HepG2 (cell line): Measurements from ENCODE around the gene ARL16. TPM values are rescaled to one million over a fixed set of nuclear protein-coding genes. Genes with fewer than 3 reads are reported as not detected.

ENCODE experiments used
- CHCHD3 ChIP-seq: sonication (generic); formaldehyde crosslinking; IDR thresholded peaks from 2 replicates; pipeline ENCODE4 v1.8.0; 2022; ENCODE audit warnings: mild to moderate bottlenecking, missing genetic modification reagents, moderate library complexity
- CREM ChIP-seq, 2 experiments: sonication (generic) in 1 of 2; formaldehyde crosslinking in 1 of 2; IDR thresholded peaks; 2 replicates each; pipeline versions ENCODE4 v1.4.0 to v1.6.1; 2016 to 2020; ENCODE audit warnings: antibody characterized with exemption in 1 of 2, mild to moderate bottlenecking in 1 of 2, missing genetic modification reagents in 1 of 2
- HMGXB3 ChIP-seq: sonication (generic); formaldehyde crosslinking; IDR thresholded peaks from 2 replicates; pipeline ENCODE4 v1.4.0; 2020; ENCODE audit warnings: missing genetic modification reagents, borderline replicate concordance
- HOXD1 ChIP-seq: sonication (generic); formaldehyde crosslinking; IDR thresholded peaks from 2 replicates; pipeline ENCODE4 v1.5.0; 2020; ENCODE audit warnings: missing genetic modification reagents
- JUN ChIP-seq: sonication (generic); formaldehyde crosslinking; IDR thresholded peaks from 2 replicates; pipeline ENCODE4 v1.4.0; 2020; ENCODE audit warnings: mild to moderate bottlenecking, missing genetic modification reagents
- KDM3A ChIP-seq: IDR thresholded peaks from 2 replicates; pipeline ENCODE4 v1.6.1; 2018; ENCODE audit warnings: low read depth, missing compliant biosample characterization
- MXD4 ChIP-seq: IDR thresholded peaks from 2 replicates; pipeline ENCODE4 v1.6.1; 2016; ENCODE audit warnings: mild to moderate bottlenecking, missing biosample characterization, missing genetic modification reagents
- POGZ ChIP-seq: sonication (generic); formaldehyde crosslinking; IDR thresholded peaks from 2 replicates; pipeline ENCODE4 v1.4.0; 2020; ENCODE audit warnings: mild to moderate bottlenecking, missing genetic modification reagents
- SIN3A ChIP-seq: IDR thresholded peaks from 2 replicates; pipeline ENCODE4 v1.6.1; 2011; ENCODE audit warnings: low read depth, mild to moderate bottlenecking, control low read depth, low read length, borderline replicate concordance
- SKIL ChIP-seq: sonication (generic); formaldehyde crosslinking; IDR thresholded peaks from 2 replicates; pipeline ENCODE4 v1.8.0; 2022; ENCODE audit warnings: missing genetic modification reagents, mild to moderate bottlenecking, moderate library complexity, borderline replicate concordance
- SOX6 ChIP-seq, 2 experiments: fragments of 450-650 bp in 1 of 2; sonication (generic) in 1 of 2; formaldehyde crosslinking in 1 of 2; IDR thresholded peaks; 2 replicates each; pipeline versions ENCODE4 v1.4.0 to v1.6.1; 2017 to 2020; ENCODE audit warnings: antibody characterized with exemption in 1 of 2, mild to moderate bottlenecking in 1 of 2, missing genetic modification reagents in 1 of 2
- TGIF2 ChIP-seq: IDR thresholded peaks from 2 replicates; pipeline ENCODE4 v1.6.1; 2016; ENCODE audit warnings: control low read depth, missing compliant biosample characterization
- ZBTB10 ChIP-seq: sonication (generic); formaldehyde crosslinking; IDR thresholded peaks from 2 replicates; pipeline ENCODE4 v1.4.0; 2020; ENCODE audit warnings: missing genetic modification reagents, borderline replicate concordance
- ZFAT ChIP-seq: sonication (generic); formaldehyde crosslinking; conservative IDR thresholded peaks from 2 replicates; pipeline ENCODE4 v1.8.1; 2023; ENCODE audit warnings: missing genetic modification reagents, inconsistent platforms
- ZNF224 ChIP-seq: sonication (generic); formaldehyde crosslinking; IDR thresholded peaks from 2 replicates; pipeline ENCODE4 v1.5.0; 2020; ENCODE audit warnings: mild to moderate bottlenecking, missing genetic modification reagents
- ZNF264 ChIP-seq: sonication (generic); formaldehyde crosslinking; IDR thresholded peaks from 2 replicates; pipeline ENCODE4 v1.4.0; 2020; ENCODE audit warnings: missing genetic modification reagents
- ZNF558 ChIP-seq: sonication (generic); formaldehyde crosslinking; IDR thresholded peaks from 2 replicates; pipeline ENCODE4 v1.9.0; 2022; ENCODE audit warnings: mild to moderate bottlenecking, missing genetic modification reagents, borderline replicate concordance
- ZNF572 ChIP-seq: sonication (generic); formaldehyde crosslinking; IDR thresholded peaks from 2 replicates; pipeline ENCODE4 v1.5.1; 2020; ENCODE audit warnings: mild to moderate bottlenecking, missing genetic modification reagents
- ZNF737 ChIP-seq: sonication (generic); formaldehyde crosslinking; IDR thresholded peaks from 2 replicates; pipeline ENCODE4 v1.5.0; 2020; ENCODE audit warnings: missing genetic modification reagents, mild to moderate bottlenecking, borderline replicate concordance
- polyA plus RNA-seq, 8 experiments: library from polyadenylated mRNA; depleted of rRNA in 3 of 8; stranded (reverse) in 7 of 8; unstranded in 1 of 8; fragments of >200 nt; fragmentation: Illumina TruSeq in 4 of 8; extraction: Trizol in 4 of 8; gene quantifications; 2 replicates each; pipeline versions ENCODE4 v1.2.1 to v1.2.3, GENCODE V29; 2011 to 2016; ENCODE audit warnings: low read depth in 4 of 8, missing spikeins in 1 of 8, mixed read lengths in 1 of 8; ENCODE audit not compliant: insufficient read depth in 1 of 8
- total RNA-seq, 5 experiments: library from RNA; depleted of rRNA; stranded (reverse); fragments of >200 nt; fragmentation: Illumina TruSeq; extraction: Trizol; gene quantifications; 2 replicates each; pipeline ENCODE4 v1.2.3, GENCODE V29; 2016; ENCODE audit warnings: low read depth in 1 of 5

ARL16 gene
- total and polyA plus RNA-seq, 2 of the 13 experiments (the other 11 are each of a cell fraction or from before 2014, with no cell fraction given), result 20.8 to 30.8 TPM

- TF ChIP-seq SOX6 (IDR thresholded peaks at IDR 0.05), result no peak
- TF ChIP-seq SOX6 (CRISPR knock-in tag; IDR thresholded peaks at IDR 0.05), result peak; percentile 95
- no peak for TF ChIP-seq ZNF264 (CRISPR knock-in tag)
- peak; percentile 12; the same call in 1 of the 2 replicates for TF ChIP-seq ZBTB10 (CRISPR knock-in tag)
- TF ChIP-seq ZNF572 (CRISPR knock-in tag), result peak; percentile 57; the same call in 1 of the 2 replicates
- TF ChIP-seq HMGXB3 (CRISPR knock-in tag), result peak; percentile 48; the same call in 1 of the 2 replicates
- 0 out of 2 replicates have a peak, but pooled peaks have one; percentile 23 for TF ChIP-seq ZNF224 (CRISPR knock-in tag)
- no peak for TF ChIP-seq ZNF737 (CRISPR knock-in tag)
- TF ChIP-seq CHCHD3 (CRISPR knock-in tag), result no peak
- TF ChIP-seq ZNF558, result peak; percentile 60; the same call in 1 of the 2 replicates
- 0 out of 2 replicates have a peak, but pooled peaks have one; percentile 18 for TF ChIP-seq HOXD1 (CRISPR knock-in tag)
- no peak for TF ChIP-seq TGIF2 (CRISPR knock-in tag)
- no peak for TF ChIP-seq ZFAT (CRISPR knock-in tag)
- peak; percentile 62 for TF ChIP-seq KDM3A (CRISPR knock-in tag)
- 0 out of 2 replicates have a peak, but pooled peaks have one; percentile 36 for TF ChIP-seq CREM (IDR thresholded peaks at IDR 0.05)
- TF ChIP-seq CREM (CRISPR knock-in tag; IDR thresholded peaks at IDR 0.05), result no peak
- peak; percentile 58; the same call in 1 of the 2 replicates for TF ChIP-seq POGZ (CRISPR knock-in tag)
- peak; percentile 95 for TF ChIP-seq MXD4
- TF ChIP-seq JUN (CRISPR knock-in tag), result no peak
- TF ChIP-seq SIN3A, result peak; percentile 35; the same call in 1 of the 2 replicates
- TF ChIP-seq SKIL, result peak; percentile 85
Measured at GRCh38 chr17:81713556-81714411, 30.2 kb upstream of the ARL16 start (continued).
